ACC112 (cell line): ENCODE results near the gene ITGB6.
"Not testable (repeated sequence)": the region's sequence is repeated elsewhere in the genome, so short reads cannot be mapped to it uniquely, and the experiment has no call there.

ENCODE experiments used
- H2AFZ ChIP-seq: fragments of 200-600 bp; sonication (generic); one replicate; pipeline ENCODE4 v1.6.0; 2017; ENCODE audit warnings: antibody characterized with exemption, low read length; ENCODE audit not compliant: unreplicated experiment
- H3K27ac ChIP-seq: fragments of 200-600 bp; sonication (generic); 2 replicates; pipeline ENCODE4 v1.5.1; 2014; ENCODE audit warnings: low read depth, mild to moderate bottlenecking, antibody characterized with exemption, low read length, moderate library complexity
- H3K27me3 ChIP-seq: fragments of 200-600 bp; sonication (generic); 2 replicates; pipeline ENCODE4 v1.6.1; 2014; ENCODE audit warnings: mild to moderate bottlenecking, antibody characterized with exemption, low read length, moderate library complexity, mixed read lengths; ENCODE audit not compliant: insufficient read depth
- H3K36me3 ChIP-seq: fragments of 200-600 bp; sonication (generic); 2 replicates; pipeline ENCODE4 v1.6.1; 2016; ENCODE audit warnings: mild to moderate bottlenecking, antibody characterized with exemption, low read length, moderate library complexity, mixed read lengths; ENCODE audit not compliant: insufficient read depth
- H3K4me1 ChIP-seq: fragments of 200-600 bp; sonication (generic); one replicate; pipeline ENCODE4 v1.6.1; 2016; ENCODE audit warnings: low read length, mixed read lengths; ENCODE audit not compliant: insufficient read depth, unreplicated experiment, control insufficient read depth
- H3K4me3 ChIP-seq: fragments of 200-600 bp; sonication (generic); 2 replicates; pipeline ENCODE4 v1.5.1; 2014; ENCODE audit warnings: mild to moderate bottlenecking, low read depth, low read length
- H3K79me2 ChIP-seq: fragments of 200-600 bp; sonication (generic); one replicate; pipeline ENCODE4 v1.6.0; 2016; ENCODE audit warnings: low read length; ENCODE audit not compliant: control insufficient read depth, unreplicated experiment, insufficient read depth

Gene ITGB6

DNA sequence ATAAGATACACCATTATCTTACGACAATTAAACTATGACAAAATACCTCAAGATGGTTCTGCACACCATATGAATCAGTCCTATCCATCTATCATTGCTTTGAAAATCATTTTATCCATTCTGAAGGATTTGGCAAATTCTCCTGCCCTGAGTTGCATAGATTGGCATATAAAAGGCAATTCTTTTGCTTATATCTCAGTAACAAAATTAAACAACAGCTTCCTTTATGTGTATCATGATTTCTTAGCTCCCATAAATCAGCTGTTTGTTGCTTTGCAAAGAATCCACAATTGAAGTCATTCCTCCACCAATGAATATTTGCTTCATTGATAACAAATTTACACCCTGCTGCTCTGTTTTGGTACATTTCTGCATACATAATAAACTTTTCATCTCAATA is 61.7 kb downstream of the ITGB6 start:
- Histone ChIP-seq H2AFZ (peak overlapping the region; percentile 32), H3K36me3 (no peaks in the 10 kb centered on the region), H3K79me2 (no peaks in the 10 kb centered on the region), H3K27me3 (no peaks in the 10 kb centered on the region), H3K27ac (no peak overlapping the region), H3K4me3 (no peak overlapping the region), H3K4me1 (peaks cover 20% of the 10 kb centered on the region)

DNA sequence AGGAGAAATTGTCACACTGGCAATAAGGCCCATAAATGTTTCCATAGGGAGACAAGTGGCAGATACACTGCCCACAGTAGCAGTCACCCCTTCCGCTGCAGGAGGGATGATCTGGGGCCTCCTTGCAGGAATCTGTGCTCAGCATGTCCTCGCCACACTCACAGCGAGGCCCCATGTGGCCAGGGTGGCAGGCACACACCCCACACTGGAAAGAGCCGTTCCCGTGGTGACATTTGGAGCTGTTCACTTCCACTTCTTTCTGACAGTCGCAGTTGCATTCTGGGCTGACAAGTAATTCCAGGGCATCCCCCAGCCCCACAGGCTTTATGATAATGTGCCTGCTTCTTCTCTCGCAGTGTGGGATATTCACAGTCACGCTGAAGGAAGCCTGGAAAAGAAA is 62.6 kb downstream of the ITGB6 start:
- Histone ChIP-seq H3K27me3 (no peaks in the 10 kb centered on the region), H3K4me3 (no peak overlapping the region), H3K27ac (no peak overlapping the region), H3K4me1 (peaks cover 20% of the 10 kb centered on the region), H2AFZ (no peak overlapping the region), H3K79me2 (no peaks in the 10 kb centered on the region), H3K36me3 (no peaks in the 10 kb centered on the region)

GRCh38 chr2:160132761-160133160 is 67.3 kb downstream of the ITGB6 start:
- Histone ChIP-seq H3K27me3 (no peaks in the 10 kb centered on the region), H2AFZ (no peak overlapping the region), H3K79me2 (no peaks in the 10 kb centered on the region), H3K4me3 (no peak overlapping the region), H3K4me1 (no peaks in the 10 kb centered on the region), H3K36me3 (no peaks in the 10 kb centered on the region), H3K27ac (no peak overlapping the region)

DNA sequence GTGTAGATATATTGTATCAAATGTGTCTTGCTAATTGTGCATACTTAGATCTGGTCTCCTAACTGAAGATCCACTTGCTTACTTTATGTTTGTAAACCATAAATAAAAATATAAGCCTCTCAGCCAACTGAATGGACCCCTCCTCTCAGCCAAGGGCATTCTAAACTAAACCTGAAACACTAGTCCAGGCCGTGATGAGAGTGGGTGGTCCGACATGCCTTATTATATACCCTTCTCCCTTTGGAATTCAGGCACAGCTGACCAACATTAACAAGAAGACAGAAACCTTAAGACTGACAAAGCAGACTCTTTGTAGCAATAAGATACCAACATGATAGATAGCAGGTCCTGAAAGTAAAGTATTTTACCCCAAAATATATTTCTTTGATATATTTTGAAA is 73.3 kb downstream of the ITGB6 start:
- no peak overlapping the region for H3K27ac ChIP-seq
- no peaks in the 10 kb centered on the region for H3K27me3 ChIP-seq
- H2AFZ ChIP-seq, result no peak overlapping the region
- no peak overlapping the region for H3K4me3 ChIP-seq
- H3K79me2 ChIP-seq, result no peaks in the 10 kb centered on the region
- H3K4me1 ChIP-seq, result no peaks in the 10 kb centered on the region
- no peaks in the 10 kb centered on the region for H3K36me3 ChIP-seq

DNA sequence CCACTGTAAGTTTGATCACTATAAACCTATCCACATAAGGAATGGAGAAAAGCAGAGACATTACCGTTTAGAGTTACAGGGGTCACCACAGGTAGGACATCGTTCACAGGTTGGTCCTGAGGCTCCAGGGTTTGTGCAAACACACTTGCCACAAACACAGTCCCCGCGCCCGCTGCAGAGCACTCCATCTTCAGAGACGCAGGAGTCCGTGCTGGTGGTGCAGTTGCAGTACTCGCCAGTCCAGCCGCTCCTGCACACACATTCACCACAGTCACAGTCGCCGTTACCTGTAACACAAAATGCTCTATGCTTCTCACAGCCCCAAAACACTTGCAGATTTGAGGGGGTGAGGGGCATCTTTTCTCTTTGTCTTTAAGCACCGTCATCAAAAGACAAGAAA is 73.8 kb downstream of the ITGB6 start:
- H3K27ac ChIP-seq, result no peak overlapping the region
- H3K36me3 ChIP-seq, result no peaks in the 10 kb centered on the region
- no peak overlapping the region for H3K4me3 ChIP-seq
- H3K4me1 ChIP-seq, result no peaks in the 10 kb centered on the region
- no peaks in the 10 kb centered on the region for H3K79me2 ChIP-seq
- H3K27me3 ChIP-seq, result no peaks in the 10 kb centered on the region
- H2AFZ ChIP-seq, result no peak overlapping the region

DNA sequence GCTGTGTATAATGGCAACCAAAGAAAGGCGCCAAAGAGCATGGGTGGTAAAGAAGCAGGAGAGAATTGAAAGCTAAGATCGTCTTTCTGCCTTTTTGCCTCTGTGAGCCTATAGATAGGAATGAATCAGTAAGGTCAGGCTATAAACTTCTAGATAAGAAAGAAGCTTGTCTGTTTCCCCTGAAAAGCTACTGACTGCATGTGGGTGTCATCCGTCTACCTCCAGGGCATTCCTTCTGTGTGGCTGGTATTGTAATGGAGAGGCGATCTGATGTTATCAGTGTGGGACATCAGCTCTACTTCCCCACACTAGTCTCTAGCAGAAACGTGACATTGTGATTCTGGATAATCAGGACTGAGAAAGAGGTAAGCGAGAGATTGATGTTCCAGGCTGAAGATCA is 74.2 kb downstream of the ITGB6 start:
- Histone ChIP-seq H3K79me2 (no peaks in the 10 kb centered on the region), H2AFZ (no peak overlapping the region), H3K4me1 (no peaks in the 10 kb centered on the region), H3K27ac (no peak overlapping the region), H3K4me3 (no peak overlapping the region), H3K36me3 (no peaks in the 10 kb centered on the region), H3K27me3 (no peaks in the 10 kb centered on the region)

- Histone ChIP-seq H3K4me1 (no peaks in the 10 kb centered on the region), H3K27ac (no peak overlapping the region), H3K4me3 (no peak overlapping the region), H3K79me2 (no peaks in the 10 kb centered on the region), H3K27me3 (no peaks in the 10 kb centered on the region), H3K36me3 (no peaks in the 10 kb centered on the region), H2AFZ (no peak overlapping the region)
Measured at GRCh38 chr2:160125366-160125765, 74.7 kb downstream of the ITGB6 start.

- Histone ChIP-seq H3K27ac (no peak overlapping the region), H3K4me1 (no peaks in the 10 kb centered on the region), H3K4me3 (no peak overlapping the region), H3K79me2 (no peaks in the 10 kb centered on the region), H3K36me3 (no peaks in the 10 kb centered on the region), H2AFZ (no peak overlapping the region), H3K27me3 (no peaks in the 10 kb centered on the region)
Measured at GRCh38 chr2:160124571-160124970, 75.5 kb downstream of the ITGB6 start.

GRCh38 chr2:160114721-160115120 is 85.4 kb downstream of the ITGB6 start:
- H2AFZ ChIP-seq, H3K27ac ChIP-seq, H3K4me3 ChIP-seq, H3K36me3 ChIP-seq, H3K4me1 ChIP-seq, H3K27me3 ChIP-seq, H3K79me2 ChIP-seq: not testable (repeated sequence)

GRCh38 chr2:160114020-160114419 is 86.1 kb downstream of the ITGB6 start:
- H3K79me2 ChIP-seq, result no peaks in the 10 kb centered on the region
- no peak overlapping the region for H2AFZ ChIP-seq
- H3K36me3 ChIP-seq, result no peaks in the 10 kb centered on the region
- H3K27ac ChIP-seq, result no peak overlapping the region
- H3K27me3 ChIP-seq, result no peaks in the 10 kb centered on the region
- H3K4me3 ChIP-seq, result no peak overlapping the region
- peaks cover 5% of the 10 kb centered on the region for H3K4me1 ChIP-seq

DNA sequence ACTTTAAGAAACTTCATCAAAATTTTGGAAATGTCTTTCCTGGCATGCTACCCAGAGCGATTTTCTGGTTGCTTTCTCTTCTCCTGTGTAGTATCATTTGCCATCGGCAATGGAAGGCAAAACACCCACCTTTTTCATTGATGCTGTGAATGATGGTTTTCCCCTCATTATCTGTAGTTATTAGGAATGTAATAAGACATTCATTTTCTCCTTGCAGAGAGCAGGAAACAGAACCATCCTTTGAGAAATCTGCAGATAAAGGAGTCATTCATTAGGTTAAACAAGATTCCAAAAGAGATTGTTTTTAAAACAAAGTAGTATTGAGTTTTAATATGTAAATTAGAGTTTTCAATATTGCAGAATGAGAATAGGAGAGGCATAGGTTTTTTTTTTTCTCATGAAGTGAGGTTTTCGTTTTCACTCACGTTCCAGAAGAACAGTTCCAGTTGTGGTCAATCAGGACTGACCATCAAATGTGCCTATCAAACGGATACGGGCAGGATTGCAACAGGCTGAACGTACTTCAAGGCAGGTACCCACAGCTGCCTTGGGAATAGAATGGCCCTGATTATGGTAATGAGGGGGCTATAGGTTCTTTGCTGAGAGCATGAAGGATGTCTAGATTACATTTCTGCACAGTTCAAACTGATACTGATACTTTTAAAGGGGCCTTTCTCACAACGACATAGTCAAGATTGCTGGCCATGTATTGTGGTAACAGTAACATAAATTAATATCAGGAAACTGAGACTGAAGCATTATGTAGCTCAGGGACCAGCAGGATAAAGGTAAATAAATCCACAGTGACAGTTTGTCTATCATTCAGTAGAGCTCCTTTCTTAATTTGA is 87.9 kb downstream of the ITGB6 start:
- H3K36me3 ChIP-seq, result no peaks in the 10 kb centered on the region
- peaks cover 5% of the 10 kb centered on the region for H3K4me1 ChIP-seq
- H3K4me3 ChIP-seq, result no peak overlapping the region
- H3K27me3 ChIP-seq, result no peaks in the 10 kb centered on the region
- H3K27ac ChIP-seq, result no peak overlapping the region
- no peak overlapping the region for H2AFZ ChIP-seq
- no peaks in the 10 kb centered on the region for H3K79me2 ChIP-seq
